Keratinocyte (primary cell): ENCODE measurements around the gene RECK.

ENCODE experiments used
- EZH2 ChIP-seq: IDR thresholded peaks from one replicate; pipeline ENCODE4 v1.6.1; 2012; ENCODE audit warnings: inconsistent platforms, mild to moderate bottlenecking, low read length, moderate library complexity
- TF ChIP-seq, protein P1 (sequence below), 3 experiments: IDR thresholded peaks in 1 of 3; conservative IDR thresholded peaks in 1 of 3; optimal IDR thresholded peaks in 1 of 3; 2 replicates in 2 of 3; 3 replicates in 1 of 3; pipeline versions ENCODE3 to v1.5.1; 2011; ENCODE audit warnings: low read length in 3 of 3, mild to moderate bottlenecking in 3 of 3, moderate library complexity in 2 of 3, control low read depth in 1 of 3, inconsistent platforms in 1 of 3; ENCODE audit not compliant: insufficient read depth in 2 of 3; ENCODE audit errors: extremely low read depth in 1 of 3

DNA sequence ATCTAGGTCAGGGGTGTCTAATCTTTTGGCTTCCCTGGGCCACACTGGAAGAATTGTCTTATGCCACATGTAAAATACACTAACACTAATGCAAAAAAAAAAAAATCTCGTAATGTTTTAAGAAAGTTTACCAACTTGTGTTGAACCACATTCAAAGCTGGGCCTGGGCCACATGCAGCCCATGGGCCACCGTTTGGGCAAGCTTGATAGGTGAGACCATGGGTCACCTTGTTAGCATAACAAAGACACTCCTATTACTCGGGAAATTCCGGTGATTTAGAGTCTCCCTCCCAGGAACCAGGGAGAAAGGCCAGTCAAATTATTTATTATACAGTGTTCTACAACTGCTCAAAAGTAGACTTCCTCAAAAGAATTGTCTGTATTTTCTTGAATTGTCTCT, 12.7 kb downstream of the RECK start:
- TF ChIP-seq, protein P1, sequence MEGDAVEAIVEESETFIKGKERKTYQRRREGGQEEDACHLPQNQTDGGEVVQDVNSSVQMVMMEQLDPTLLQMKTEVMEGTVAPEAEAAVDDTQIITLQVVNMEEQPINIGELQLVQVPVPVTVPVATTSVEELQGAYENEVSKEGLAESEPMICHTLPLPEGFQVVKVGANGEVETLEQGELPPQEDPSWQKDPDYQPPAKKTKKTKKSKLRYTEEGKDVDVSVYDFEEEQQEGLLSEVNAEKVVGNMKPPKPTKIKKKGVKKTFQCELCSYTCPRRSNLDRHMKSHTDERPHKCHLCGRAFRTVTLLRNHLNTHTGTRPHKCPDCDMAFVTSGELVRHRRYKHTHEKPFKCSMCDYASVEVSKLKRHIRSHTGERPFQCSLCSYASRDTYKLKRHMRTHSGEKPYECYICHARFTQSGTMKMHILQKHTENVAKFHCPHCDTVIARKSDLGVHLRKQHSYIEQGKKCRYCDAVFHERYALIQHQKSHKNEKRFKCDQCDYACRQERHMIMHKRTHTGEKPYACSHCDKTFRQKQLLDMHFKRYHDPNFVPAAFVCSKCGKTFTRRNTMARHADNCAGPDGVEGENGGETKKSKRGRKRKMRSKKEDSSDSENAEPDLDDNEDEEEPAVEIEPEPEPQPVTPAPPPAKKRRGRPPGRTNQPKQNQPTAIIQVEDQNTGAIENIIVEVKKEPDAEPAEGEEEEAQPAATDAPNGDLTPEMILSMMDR (optimal IDR thresholded peaks at IDR 0.05 in 1 of 3, IDR thresholded peaks at IDR 0.05 in 1 of 3, conservative IDR thresholded peaks at IDR 0.05 in 1 of 3; ENCODE audit: extremely low read depth in 1 of 3, insufficient read depth in 2 of 3, low read length in 3 of 3): no peak
- no peak for TF ChIP-seq EZH2
